LNCaP clone FGC (cell line): ENCODE results near the gene KCNQ1.

Experiments used
- DNase-seq: peaks from one replicate; pipeline ENCODE4 v3.0.0-alpha.2; 2011; ENCODE audit warnings: low read depth
- H3K4me3 ChIP-seq: 2 replicates; pipeline ENCODE4 v1.5.1; 2011; ENCODE audit warnings: mild to moderate bottlenecking, low read depth, low read length, control low read depth
- CTCF ChIP-seq: IDR thresholded peaks from 2 replicates; pipeline ENCODE4 v1.5.1; 2012; ENCODE audit warnings: mild to moderate bottlenecking; ENCODE audit not compliant: control insufficient read depth, insufficient read depth; ENCODE audit errors: extremely low read depth

The KCNQ1 gene

GRCh38 chr11:2647953-2648352 is 203.1 kb downstream of the KCNQ1 start:
- no peak overlapping the region for H3K4me3 ChIP-seq
- TF ChIP-seq CTCF: no peak
- no peak for DNase-seq

- no peak overlapping the region for H3K4me3 ChIP-seq
- no peak for TF ChIP-seq CTCF
- DNase-seq: no peak
Observed at GRCh38 chr11:2649400-2649799, 204.6 kb downstream of the KCNQ1 start.

- no peak for DNase-seq
- no peak for TF ChIP-seq CTCF
- H3K4me3 ChIP-seq: no peak overlapping the region
Observed at GRCh38 chr11:2649848-2650247, 205.0 kb downstream of the KCNQ1 start.

- H3K4me3 ChIP-seq: no peak overlapping the region
- TF ChIP-seq CTCF: no peak
- DNase-seq: no peak
Observed at GRCh38 chr11:2650343-2650867, 205.6 kb downstream of the KCNQ1 start.

GRCh38 chr11:2651054-2651617 is 206.3 kb downstream of the KCNQ1 start:
- no peak for TF ChIP-seq CTCF
- DNase-seq: no peak
- H3K4me3 ChIP-seq: no peak overlapping the region

- DNase-seq: no peak
- TF ChIP-seq CTCF: no peak
- H3K4me3 ChIP-seq: no peak overlapping the region
Observed at GRCh38 chr11:2651826-2652271, 207.0 kb downstream of the KCNQ1 start.

- H3K4me3 ChIP-seq: no peak overlapping the region
- TF ChIP-seq CTCF: no peak
- DNase-seq: no peak
Observed at GRCh38 chr11:2652333-2653197, 207.8 kb downstream of the KCNQ1 start.
